ENCODE data around the gene MOB2. TPM values are rescaled to one million over a fixed set of nuclear protein-coding genes. Genes with fewer than 3 reads are reported as not detected.

MOB2 gene
- total RNA-seq, 1 experiment from 2014 or later = 22.7 TPM

DNA sequence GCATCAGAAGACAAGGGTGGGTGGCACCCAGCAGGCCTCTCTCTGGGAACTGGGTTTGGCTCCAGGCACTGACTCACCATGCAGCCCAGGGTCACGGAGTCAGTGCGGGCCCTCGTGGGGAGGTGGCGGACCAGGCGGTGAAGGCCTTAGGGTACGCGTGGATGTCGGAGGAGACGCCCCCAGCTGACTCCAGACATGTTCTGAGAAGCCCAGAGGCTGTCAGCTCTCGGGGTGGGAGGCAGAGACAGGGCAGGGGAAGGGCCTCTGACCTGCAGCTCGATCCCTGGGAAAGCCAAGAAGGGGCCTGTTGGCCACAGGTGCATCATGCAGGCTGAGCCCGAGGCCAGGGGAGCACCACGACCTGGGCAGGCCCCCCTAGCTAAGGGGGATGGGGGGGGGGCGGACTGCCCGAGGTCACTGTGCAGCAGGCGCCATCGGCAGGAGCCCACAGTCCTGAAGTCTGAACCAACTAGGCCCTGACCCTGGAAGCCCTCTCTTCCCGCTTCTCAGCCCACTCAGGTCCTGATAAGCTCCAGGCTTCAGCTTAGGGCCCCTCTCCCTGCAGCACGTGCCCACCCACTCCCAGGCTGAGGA is 18.0 kb downstream of the MOB2 start:
- Histone ChIP-seq H3K4me1 (ENCODE audit: insufficient read depth, low read length) (no peaks in the 10 kb centered on the region), H3K23me2 (ENCODE audit: insufficient read length, low read depth, low read length, poor library complexity, severe bottlenecking) (no peaks in the 10 kb centered on the region), H2BK15ac (ENCODE audit: low read depth, low read length) (no peak overlapping the region), H3K27ac (ENCODE audit: insufficient read length, low read depth, low read length) (no peak overlapping the region), H3K56ac (ENCODE audit: insufficient read length, low read depth, low read length) (no peak overlapping the region), H3T11ph (ENCODE audit: low read length) (no peak overlapping the region), H3K9me3 (ENCODE audit: control insufficient read depth, low read depth, low read length) (no peaks in the 10 kb centered on the region), H3K23ac (ENCODE audit: insufficient read length, low read depth, low read length) (no peak overlapping the region), H2BK5ac (ENCODE audit: insufficient read length, low read length) (no peak overlapping the region), H3K4me2 (ENCODE audit: insufficient read depth, insufficient read length, low read length) (no peak overlapping the region), H4K91ac (ENCODE audit: insufficient read length, low read depth, low read length) (no peak overlapping the region), H3K79me1 (ENCODE audit: insufficient read depth, low read depth, low read length, poor library complexity, severe bottlenecking) (no peaks in the 10 kb centered on the region), H3K18ac (ENCODE audit: insufficient read length, low read depth, low read length) (no peak overlapping the region), H4K8ac (replicated peaks; ENCODE audit: insufficient read length, low read depth, low read length) (no peak overlapping the region), H2AFZ (ENCODE audit: low read length) (no peak overlapping the region), H3K79me2 (ENCODE audit: insufficient read depth, low read length) (no peaks in the 10 kb centered on the region), H3K27me3 (ENCODE audit: insufficient read depth, low read length) (no peaks in the 10 kb centered on the region), H4K20me1 (ENCODE audit: control insufficient read depth, insufficient read depth, insufficient read length) (no peaks in the 10 kb centered on the region), H4K5ac (ENCODE audit: insufficient read length, low read depth, low read length) (no peak overlapping the region), H3K4ac (ENCODE audit: low read depth, low read length) (no peak overlapping the region), H2BK20ac (ENCODE audit: low read depth, low read length, poor library complexity, severe bottlenecking) (no peak overlapping the region), H2BK12ac (ENCODE audit: insufficient read length, low read depth, low read length) (no peak overlapping the region), H3K9ac (ENCODE audit: extremely low read depth, insufficient read length, low read length) (no peak overlapping the region), H2AK5ac (ENCODE audit: insufficient read length, low read length) (no peak overlapping the region), H2BK120ac (ENCODE audit: low read depth, low read length, poor library complexity, severe bottlenecking) (no peak overlapping the region), H3K14ac (ENCODE audit: insufficient read depth, low read length) (no peak overlapping the region)
- H3K4me3 Mint-ChIP-seq = no peak overlapping the region
- no peaks in the 10 kb centered on the region; a peak in 1 of 7 replicates for H3K36me3 Mint-ChIP-seq (ENCODE audit: insufficient read depth in 1 of 3, low read depth in 3 of 3)
- no peak overlapping the region for H3K27ac Mint-ChIP-seq
- H3K27me3 Mint-ChIP-seq (ENCODE audit: low read depth) = peaks cover 1% of the 10 kb centered on the region
- no CpG with 5 or more reads among the region's 19 CpGs for WGBS (ENCODE audit: extremely low coverage, insufficient read length, low lambda C conversion rate)
- DNase-seq = no peak
- no peaks in the 10 kb centered on the region for H3K9me3 Mint-ChIP-seq
- peaks cover 0 to 3% of the 10 kb centered on the region in 2 experiments; a peak in 1 of 4 replicates for H3K4me1 Mint-ChIP-seq
- TF ChIP-seq, protein P1, sequence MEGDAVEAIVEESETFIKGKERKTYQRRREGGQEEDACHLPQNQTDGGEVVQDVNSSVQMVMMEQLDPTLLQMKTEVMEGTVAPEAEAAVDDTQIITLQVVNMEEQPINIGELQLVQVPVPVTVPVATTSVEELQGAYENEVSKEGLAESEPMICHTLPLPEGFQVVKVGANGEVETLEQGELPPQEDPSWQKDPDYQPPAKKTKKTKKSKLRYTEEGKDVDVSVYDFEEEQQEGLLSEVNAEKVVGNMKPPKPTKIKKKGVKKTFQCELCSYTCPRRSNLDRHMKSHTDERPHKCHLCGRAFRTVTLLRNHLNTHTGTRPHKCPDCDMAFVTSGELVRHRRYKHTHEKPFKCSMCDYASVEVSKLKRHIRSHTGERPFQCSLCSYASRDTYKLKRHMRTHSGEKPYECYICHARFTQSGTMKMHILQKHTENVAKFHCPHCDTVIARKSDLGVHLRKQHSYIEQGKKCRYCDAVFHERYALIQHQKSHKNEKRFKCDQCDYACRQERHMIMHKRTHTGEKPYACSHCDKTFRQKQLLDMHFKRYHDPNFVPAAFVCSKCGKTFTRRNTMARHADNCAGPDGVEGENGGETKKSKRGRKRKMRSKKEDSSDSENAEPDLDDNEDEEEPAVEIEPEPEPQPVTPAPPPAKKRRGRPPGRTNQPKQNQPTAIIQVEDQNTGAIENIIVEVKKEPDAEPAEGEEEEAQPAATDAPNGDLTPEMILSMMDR (conservative IDR thresholded peaks at IDR 0.05) = no peak
